ENCODE results near the gene DUS1L.
A peak's percentile ranks its signal among the peaks of the same experiment; 100 is the strongest.

DUS1L gene

DNA sequence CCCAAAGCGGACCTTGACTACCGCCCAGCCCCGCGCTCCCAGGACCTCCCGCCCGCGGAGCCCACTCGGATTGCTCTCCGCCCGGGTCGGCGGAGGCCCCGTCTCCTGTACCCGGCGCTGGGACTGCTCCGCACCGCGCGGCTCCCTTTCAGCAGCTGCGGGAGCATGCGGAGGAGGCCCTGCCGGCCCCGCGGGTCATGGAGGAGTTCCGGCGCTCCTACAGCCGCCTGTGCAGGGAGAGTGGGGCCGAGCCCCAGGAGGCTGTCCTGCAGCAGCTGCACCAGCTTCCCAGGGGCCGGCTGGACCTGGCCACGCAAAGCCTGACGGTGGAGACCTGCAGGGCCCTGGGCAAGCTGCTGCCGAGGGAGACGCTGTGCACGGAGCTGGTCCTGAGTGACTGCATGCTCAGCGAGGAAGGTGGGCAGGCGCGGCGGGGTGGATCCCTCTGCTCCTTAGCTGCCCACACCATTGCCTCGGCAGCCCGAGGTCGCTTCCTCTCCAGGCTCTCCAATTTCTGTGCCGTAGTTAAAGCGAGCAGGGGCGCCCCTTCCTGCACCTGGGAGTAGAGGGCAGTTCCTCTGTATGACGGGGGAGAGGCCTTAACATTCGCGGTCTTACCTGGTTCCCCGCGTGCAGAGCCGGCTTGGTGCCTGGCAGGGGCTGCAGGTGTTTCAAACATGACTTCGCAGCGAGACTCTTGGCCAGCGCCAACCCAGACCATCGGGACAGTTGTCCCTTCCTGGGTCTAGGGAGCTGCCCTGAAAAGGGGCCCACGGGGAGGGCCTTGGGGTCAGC, 42.0 kb downstream of the DUS1L start:
- peak; percentile 66 for DNase-seq (ENCODE audit: low spot score)

DNA sequence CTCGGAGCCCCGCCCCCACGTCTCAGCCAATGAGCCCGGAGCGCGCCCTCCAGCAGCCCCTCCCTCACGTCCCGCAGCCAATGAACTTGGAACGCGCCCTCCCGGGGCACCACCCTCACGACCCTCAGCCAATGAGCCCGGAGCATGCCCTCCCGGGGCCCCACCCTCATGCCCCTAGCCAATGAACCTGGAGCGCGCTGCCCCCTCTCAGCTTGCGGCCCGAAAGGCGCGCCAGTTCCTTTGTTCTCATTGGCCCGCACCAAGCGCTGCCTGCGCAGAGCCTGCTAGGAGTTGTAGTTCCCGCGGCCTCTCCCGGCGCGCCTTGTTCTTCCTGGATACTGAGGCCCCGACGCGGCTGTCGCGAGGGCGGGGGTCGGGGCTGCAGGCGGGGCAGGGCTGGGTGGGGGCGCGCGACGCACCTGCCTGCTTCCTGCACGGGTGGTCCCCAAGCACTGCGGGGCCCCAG, 42.6 kb downstream of the DUS1L start, which contains the start of gene LRRC45:
LRRC45 (plus strand) TSS at position 325 of the 466 bp plus-strand sequence. CDS start 339 bp downstream, outside the sequence.
- peak; percentile 99 for DNase-seq (ENCODE audit: low spot score)

DNA sequence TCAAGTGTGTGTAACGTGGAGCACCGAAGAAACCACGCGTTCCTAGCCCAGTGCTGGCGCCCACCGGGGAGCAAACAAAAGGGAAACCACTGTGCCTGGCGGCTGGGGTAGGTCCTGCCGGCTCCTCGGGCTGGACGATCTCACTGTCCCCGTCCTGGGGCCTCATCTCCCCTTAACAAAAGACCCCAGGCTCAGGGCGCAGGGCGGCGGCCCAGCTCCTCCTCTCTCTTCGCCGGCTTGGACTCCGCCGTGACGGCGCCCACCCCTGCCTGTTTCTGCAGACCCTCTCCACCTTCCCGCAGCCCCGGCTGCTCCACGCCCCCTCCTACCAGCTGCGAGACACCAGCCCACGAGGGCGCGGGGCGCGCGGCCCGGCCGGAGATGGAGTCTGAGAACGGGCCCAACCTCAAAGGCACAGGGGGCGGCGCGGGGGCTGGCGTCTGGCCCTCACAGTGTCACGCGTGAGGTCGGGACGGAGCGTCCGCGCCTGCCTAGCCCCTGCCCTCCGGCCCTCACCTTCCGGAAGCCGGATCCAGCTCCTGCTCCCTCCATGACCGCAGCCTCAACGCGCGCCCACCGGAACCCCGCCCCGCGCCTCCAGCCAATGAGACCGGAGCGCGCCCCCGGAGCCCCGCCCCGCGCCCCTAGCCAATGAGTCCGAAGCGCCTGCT, 43.2 kb downstream of the DUS1L start, which contains the start of gene CENPX:
CENPX (minus strand) TSS at position 569 of the 671 bp plus-strand sequence; CDS start at position 552, 17 bp downstream.
- DNase-seq (ENCODE audit: low spot score), result peak; percentile 59

DNA sequence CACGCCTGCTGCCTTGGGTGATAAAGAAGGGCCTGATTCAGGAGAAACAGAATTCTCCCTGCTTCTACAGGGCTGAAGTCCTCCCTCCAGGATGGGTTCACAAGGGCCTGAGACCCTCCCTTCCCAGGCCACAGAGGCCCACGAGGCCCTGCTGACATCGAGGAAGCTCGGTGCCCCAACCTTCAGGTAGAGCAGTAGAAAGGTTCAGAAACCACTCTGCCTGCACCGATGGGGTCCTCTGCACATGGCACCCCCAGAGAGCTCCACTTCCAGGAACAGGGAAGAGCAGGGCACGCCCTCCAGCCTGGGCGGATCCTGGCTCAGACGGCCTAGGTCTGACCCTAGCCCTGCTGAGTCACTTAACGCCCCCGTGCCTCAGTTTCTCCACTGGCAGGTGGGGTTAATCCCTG, 43.7 kb downstream of the DUS1L start:
- DNase-seq (ENCODE audit: low spot score), result no peak

DNA sequence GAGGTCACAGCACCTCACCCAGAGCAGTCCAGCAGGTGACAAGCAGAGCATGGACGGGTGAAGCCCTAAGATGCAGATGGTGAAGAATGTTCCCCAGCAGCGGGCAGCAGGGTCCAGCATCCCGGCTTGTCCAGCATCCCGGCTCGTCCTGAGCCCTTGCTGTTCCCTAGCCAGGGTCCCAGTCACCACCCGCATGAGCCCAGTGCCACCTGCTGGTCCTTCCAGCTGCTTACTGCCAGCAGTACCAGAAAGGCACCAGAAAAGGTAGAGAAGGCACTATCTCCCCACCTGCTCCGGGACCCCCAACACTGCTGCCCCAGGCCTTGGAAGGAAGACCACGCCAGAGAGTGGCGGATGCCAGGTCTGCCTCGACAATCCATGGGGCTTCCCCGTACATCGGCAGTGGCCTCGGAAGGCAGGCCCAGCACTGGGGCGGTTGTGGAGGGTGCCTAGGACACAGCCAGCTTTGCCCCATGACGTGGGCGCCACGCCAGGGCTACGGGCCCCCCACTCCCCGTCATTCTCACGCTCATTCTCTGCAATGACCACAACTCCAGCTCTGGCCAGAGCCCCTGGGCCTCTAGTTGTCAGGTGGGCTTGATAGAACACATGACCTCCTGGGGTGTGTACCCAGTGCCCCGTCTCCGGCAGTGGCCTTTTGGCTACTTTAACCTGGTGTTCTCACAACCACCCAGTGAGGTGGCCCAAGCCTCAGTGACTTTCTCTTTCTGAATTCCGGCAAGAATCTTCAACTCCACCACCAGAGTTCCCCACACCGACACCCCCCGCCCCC, 44.3 kb downstream of the DUS1L start:
- peak; percentile 84 for DNase-seq (ENCODE audit: low spot score)

DNA sequence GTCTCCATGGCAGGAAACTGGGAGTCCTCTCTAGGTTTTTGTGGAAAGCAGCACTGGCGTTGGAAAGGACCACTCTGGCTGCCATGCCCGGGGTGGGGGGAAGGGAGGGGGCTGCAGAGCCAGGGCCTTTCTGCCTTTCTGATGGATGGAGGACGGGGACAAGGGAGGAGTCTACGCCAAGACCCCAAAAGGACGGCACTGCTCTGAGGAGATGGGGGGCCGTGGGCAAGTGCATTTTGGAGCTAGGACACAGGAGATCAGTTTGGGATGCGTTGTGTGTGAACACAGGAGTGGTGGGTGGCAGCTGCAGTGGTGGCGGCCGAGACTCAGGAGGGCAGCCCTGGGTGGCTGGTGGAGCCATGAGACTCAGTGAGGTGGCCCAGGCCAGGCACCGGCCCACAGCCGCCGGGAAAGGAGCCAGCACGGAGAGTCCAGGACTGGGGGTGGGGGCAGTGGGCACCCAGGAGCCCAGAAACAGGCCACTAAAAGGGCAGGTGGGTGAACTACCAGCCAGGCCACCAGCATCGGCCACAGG, 45.0 kb downstream of the DUS1L start:
- DNase-seq (ENCODE audit: low spot score), result no peak

DNA sequence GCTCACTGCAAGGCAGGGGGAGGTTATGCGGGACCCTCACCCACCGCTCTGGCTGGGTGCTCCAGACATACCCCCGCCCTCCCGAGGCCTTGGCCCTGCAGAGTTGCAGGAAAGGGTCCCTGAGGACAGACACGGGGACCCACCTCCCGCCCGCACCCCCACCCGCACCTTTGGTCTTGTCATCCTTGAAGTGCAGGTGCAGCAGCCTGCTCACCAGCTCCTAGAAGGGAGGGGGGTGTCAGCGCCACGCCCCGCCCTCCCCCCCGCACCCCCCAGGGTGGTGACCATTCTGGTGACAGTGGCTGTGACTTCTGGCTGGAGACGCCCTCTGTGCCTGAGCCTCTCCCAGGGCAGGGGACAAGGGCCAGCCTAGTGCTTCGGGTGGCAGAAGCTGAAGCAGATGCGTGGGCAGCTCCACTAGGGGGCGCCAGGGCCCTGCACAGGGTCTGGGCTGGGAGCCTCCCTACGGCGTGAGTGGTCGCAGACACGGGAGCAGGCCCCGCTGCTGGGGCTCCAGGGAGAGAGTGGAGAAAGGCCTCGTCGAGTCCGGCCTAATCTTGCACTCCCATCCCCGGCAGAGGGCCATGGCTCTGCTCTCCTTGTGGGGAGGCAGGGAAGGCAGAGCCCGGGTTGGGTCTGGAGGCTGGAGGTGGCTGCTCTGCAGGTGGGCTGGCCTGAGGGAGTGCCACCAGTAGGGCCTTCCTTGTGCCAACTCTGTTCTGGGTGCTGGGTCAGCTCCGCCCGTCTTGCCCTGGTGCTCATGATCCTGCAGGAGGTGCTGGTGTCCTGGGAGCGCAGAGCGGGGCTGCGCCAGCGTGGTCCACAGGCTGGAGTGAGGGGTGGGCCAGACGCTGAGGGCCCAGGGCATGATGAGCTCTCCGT, 45.7 kb downstream of the DUS1L start:
- peak; percentile 89 for DNase-seq (ENCODE audit: low spot score)

DNA sequence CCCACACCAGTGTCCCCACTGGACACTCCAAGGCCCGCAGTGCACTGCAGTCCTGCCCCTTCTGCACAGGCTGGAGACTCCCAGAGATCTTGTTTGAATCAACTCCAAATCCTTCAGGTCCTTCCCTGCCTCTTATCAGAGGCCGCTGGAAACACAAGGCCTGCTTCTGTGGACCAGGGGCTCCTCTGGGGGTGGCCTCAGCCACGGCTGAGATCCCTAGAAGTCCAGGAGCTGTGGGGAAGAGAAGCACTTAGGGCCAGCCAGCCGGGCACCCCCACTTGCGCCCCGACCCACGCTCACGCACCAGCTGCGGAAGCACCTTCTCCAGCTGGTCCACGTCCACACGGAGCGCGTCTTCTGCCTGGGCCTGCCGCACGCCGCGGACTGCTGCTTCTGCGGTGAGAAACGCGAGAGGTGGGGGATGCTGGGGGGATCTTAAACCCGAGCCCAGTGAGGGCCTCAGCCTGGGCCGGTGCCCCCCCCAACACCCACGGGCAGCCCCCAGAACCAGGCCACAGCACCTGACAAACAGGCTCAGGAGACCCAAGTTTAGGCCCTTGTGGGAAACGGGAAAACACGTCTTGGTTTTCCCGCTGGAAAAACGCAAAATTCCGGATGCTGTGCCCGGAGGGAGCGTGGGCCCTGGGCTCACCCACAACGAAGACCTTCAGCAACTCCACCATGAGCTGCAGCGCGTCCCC, 46.5 kb downstream of the DUS1L start:
- no peak for DNase-seq (ENCODE audit: low spot score)

DNA sequence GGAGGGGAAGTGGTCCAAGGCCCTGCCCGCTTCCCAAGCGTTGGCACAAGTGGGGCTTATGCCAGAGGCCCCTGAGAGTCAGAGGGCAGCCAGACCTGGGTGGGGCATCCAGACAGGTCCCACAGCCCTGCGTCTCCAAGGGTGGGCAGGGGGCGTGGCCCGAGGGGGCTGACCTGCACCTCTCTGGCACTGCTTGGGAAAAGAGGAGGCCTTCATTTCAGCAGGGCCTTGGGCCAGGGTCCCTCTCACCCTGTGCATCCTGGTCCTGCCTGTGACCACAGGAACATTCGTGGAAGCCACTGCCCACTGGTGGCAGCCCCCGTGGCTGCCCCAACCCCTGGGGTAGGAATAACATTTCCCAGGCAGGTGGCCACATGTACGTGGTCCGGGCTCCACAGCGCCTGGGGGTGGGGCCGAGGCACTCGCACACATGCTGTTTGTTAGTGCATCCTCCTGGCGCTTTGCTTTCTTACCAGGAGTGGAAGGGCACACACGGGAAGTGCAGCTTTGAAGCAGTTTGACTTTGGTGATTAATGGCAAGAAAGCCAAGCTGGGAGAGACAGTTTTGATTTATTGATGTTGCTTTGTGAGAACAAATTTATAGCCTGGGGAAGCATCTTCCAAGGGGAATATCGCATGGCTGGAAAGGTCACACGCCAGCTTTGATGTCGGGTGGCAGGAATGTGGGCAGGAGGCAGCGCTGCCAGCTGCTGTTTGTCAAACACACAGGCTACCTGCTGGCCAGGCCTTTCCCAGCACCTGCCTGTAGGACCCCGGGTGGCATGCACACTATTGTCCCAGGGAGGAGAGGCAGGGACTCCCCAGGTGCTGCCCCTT, 47.2 kb downstream of the DUS1L start:
- no peak for DNase-seq (ENCODE audit: low spot score)

DNA sequence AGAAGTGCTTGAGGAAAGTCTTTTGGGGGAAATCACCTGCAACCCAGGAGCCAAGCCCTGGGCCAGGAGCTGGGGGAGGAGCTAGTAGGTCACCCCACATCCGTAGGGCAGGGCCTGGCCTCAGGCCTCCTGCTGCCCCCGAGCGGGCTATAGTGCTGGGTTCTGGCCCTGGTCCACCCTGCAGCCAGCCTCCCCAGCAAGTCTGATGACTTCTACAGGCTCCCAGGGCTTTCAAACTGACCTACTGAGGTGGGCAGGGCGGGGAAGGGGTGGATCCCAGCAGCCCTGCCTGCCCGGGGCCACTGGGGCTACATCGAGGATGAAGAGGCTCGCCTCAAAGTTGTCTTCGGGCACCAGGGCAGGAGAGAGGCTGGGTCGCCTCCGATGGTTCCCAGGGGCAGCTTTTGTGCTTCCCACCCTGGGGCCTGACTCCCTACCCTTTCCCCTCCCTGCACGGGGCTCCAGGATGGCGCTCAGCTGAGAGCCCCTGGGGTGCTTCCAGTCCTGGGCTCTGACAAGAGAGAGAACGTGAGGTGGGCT, 47.9 kb downstream of the DUS1L start:
- no peak for DNase-seq (ENCODE audit: low spot score)

DNA sequence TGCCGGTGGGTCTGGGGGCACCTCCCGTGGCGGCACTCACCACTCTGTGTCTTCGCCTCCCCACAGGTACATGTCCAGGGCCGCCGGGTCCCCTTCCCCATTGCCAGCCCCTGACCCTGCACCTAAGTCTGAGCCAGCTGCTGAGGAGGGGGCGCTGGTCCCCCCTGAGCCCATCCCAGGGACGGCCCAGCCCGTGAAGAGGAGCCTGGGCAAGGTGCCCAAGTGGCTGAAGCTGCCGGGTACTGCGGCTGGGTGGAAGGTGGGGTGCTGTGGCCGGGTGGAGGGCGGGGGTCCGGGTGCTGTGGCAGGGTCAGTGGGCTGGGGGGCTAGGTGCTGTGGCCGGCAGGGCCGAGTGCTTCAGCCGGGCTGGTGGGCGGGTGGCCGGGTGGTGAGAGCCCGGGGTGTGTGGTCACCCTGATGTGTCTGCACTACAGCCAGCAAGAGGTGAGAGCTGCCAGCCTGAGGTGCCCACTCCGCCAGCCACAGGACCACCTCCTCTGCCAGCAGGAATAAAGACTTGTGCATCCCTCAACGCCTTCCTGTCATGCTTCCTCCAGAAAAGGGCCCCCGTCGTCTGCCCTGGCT, 48.6 kb downstream of the DUS1L start:
- no peak for DNase-seq (ENCODE audit: low spot score)

DNA sequence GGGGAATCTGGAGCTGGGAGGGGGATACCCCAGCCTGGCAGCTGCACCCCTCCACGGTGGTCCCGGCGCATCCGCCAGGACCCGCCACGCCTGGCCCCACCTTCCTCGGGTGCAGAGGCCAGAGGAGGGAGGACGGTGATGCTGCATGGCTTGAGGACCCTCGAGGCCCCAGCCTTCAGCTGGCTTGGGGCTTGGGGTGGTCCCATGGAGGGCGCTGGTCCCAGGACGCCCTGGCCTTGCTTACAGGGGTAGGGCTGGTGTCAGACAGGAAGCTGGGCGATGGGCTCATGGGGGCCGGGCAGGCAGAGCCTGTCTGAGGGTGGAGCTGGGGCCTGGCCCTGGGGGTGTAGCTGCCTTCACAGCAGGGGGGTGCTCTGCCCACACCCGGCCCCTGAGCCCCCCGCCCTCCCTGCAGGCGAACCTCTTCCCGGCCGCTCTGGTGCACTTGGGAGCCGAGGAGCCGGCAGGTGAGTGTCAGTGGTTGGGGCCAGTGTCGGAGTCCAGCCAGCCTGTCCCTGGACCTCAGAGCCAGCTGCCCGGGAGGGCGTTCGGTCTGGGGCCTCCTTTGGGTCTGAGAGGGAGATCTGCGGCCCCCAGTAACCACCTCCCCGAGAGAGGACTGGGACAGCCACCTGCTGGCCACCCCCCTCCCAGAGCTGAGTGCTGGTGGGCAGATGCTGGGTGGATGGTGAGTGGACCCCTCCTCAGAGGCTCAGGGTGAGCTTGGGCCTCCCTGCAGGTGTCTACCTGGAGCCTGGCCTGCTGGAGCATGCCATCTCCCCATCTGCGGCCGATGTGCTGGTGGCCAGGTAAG, 49.3 kb downstream of the DUS1L start:
- no peak for DNase-seq (ENCODE audit: low spot score)

DNA sequence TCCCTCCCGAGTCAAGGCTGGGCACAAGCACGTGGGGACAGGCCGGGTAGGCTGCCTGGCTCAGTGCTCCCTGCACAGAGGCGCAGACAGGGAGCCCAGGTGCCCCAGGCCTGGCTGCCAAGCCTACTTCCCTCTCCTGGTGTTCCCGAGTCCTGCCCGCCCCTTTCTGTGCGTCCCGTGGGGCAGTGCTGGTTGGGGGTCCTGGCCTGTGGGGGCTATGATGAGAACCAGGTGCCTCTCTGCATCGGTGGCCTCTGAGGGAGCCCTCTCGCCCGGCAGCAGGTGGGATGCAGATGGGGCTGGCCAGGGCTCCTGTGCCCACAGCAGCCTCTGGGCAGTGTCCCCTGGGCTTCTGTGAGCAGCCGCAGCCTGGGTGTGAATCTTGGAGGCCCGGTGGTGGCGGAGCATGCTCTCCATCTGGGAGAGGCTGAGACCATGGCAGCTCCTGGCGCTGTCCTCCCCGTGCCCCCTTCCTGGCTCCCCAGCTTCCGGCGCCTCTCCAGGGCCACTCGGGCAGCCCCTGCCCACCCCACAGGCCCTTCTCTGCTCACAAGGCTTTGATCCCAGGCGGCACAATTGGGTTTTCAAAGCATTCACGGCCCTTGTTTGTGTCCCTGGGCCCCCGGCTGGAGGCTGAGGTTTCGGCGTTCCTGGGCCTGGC, 50.2 kb downstream of the DUS1L start:
- DNase-seq (ENCODE audit: low spot score), result no peak

DNA sequence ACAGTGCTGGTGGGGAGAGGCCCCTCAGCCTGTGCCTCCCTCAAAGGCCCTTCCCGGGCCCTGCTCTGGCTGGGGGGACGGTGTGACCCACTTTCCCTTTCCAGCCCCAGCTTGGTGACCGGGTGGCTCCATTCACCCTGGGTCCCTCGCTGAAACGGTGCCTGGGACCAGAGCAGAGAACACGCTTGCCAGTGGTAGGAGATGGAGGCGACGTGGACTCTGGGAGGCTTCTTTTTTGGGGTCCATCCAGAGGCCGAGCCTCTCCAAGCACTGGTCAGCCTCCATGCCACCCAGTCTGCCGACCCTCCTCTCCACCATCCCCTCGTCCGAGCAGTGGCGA, 50.7 kb downstream of the DUS1L start:
- DNase-seq (ENCODE audit: low spot score), result no peak

DNA sequence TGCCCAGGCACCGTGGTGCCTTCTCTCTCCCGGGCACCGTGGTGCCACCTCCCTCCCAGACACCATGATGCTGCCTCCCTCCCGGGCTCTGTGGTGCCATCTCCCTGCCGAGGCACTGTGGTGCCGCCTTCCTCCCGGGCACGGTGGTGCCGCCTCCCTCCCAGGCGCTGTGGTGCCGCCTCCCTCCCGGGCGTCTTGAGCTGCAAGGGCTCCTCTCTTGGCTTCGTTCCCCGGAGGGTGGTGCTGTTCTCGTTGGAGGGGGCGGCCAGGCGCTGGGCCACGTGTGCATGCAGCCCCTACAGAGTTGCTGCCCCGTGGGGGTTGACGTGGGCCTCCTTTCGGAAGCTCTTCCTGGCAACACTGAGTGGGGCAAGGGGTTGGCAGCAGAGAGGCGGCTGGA, 51.2 kb downstream of the DUS1L start:
- DNase-seq (ENCODE audit: low spot score), result no peak

DNA sequence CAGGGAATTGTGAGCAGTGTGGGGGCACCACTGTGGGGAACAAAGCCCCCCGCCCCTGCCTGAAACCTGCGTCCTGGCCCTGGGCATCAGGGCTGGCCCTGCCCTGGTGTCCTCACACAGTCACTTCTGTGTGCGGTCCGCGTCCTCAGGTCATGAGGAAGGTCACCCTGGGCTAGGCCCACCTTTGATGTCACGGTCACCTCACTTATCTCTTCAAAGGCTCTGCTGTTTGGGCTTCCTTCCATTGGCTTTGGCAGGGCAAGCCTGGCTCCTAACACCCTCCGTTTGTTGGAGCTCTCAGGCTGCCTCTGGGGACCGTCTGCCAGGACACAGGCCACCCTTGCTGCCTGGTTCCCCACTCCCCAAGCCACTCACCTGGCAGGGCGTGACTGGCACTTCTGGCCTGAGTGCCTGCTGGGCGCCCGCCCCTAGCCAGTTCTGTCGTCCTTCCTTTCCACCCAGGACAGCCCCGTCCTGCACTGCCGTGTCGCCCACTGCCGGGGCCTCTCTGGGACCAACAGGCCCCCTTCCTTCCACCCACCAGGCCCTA, 51.8 kb downstream of the DUS1L start:
- no peak for DNase-seq (ENCODE audit: low spot score)

DNA sequence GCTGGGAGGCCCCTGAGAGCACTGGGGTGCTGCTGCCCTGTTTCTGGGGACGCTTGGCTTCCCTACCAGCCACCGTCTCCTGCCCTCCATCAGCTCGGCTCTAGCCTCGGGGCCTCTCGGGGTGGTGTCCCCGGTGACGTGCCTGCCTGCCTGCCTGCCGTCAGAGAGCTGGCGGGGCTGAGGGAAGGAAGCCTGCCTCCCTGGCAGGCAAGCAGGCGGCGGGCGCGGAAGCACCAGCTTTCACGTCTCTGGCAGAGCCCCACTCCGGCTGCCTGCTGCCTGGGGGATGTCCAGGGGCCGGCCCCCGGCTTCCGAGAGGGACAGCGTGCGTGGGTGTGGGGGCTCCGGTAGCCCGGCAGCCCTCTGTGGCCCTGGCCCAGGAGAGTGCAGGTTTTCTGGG, 52.3 kb downstream of the DUS1L start:
- DNase-seq (ENCODE audit: low spot score), result no peak

Measured in D341Med (cell line).